CD4-positive, alpha-beta T cell treated with Interleukin-6 at 100 ng/mL for 8 hours (primary cell): Measurements from ENCODE around the gene TMEM247.
"Not testable (repeated sequence)": the region's sequence is repeated elsewhere in the genome, so short reads cannot be mapped to it uniquely, and the experiment has no call there.

Experiments
- DNase-seq: peaks from one replicate; pipeline ENCODE4 v3.0.0-alpha.2; 2020; ENCODE audit warnings: mixed read lengths, low spot score

The TMEM247 gene

DNA sequence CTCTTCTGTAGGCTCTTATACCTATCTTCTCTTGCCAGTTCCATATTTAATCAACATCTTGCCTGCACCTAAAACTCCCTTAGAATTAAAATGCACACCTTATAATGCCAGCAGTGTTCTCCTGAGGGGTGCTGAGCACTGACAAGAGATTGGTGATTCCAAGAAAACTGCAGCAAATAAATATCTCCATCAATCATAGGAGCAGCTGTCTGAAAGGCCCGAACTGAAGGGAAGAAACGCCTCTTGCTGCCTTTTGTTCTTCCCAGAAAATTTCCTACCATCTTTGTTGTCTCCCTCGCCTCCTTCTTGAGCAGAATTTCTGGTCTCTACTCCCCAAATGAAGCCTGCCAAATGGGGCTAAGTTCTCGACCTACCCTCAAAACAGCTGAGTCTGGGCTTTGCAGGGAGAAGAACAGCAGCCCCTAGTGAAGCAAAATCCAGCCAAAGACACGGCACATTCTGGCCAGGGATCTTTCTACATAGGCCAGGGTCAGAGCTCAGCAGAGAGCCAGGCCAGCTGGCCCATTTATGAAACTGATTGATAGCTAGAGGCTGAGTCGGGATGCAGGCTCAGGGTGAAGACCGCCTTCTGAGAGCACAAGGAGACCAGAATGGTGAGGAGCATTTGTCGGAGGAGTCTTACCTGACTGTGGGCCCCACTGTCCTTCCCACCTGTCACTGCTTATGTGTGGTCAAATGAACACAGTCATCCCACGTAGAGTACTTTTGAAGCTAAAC lies 20.4 kb upstream of the TMEM247 start:
- no peak for DNase-seq

DNA sequence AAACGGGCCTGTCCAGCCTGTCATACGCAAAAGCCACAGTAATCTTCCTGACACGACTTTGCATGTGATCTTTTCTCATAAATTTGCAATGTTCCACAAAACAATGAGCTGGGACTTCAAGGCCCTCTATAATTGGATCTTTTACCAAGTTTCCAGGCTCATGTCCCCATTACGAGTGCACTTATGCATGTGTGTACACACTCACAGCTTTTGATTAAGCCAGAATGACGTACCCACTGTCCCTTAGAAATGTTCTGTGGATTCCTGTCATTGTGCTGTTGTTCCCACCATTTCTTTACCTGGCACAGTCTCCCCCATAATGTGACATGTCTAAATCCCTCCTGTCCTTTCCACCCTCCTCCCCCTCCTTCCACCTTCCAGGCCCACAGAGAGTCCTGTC lies 19.7 kb upstream of the TMEM247 start:
- DNase-seq, result no peak

- DNase-seq, result no peak
Measured at GRCh38 chr2:46460241-46460921, 19.0 kb upstream of the TMEM247 start.

- peak; percentile 63 for DNase-seq
Measured at GRCh38 chr2:46461011-46461674, 18.2 kb upstream of the TMEM247 start.

GRCh38 chr2:46461709-46462171 lies 17.6 kb upstream of the TMEM247 start:
- DNase-seq, result no peak

DNA sequence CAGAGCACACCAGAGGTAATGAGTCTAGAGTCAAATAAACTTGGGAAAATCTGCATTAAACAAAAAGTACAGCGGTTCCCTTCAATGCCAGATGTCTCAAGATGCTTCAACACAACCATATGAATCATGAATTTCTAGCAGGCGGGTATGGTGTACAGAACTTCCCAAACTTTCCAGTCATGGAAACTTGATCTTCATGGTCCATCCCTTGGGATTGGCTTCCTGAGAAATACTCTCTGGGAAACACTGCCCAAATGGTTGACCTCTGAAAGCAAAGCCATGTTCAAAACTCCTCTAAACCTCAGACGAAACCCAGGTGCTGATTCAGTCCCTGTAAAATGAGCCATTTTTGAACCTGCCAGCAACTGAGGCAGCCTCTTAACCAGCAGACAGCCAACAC lies 16.4 kb upstream of the TMEM247 start:
- DNase-seq, result no peak

- DNase-seq, result no peak
Measured at GRCh38 chr2:46469116-46469515, 10.2 kb upstream of the TMEM247 start.

DNA sequence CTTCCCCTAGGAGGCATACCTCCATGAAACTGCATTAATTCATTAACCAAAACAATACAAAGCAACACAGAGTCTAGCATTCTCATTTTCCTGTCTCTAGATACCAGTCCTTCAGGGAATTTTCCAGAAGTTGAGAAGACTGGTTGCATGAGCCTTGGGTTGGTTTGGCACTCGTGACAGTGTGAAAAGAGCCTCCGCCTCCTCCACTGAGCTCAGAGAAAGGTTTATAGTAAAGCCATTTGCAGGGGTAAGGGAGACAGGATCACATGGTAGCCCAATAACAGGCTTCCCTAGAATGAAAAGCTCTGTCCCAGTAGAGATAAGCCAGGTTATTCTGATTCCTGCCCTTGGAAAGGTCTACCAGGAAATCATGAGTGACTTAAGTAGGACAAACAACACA lies 9.7 kb upstream of the TMEM247 start:
- DNase-seq, result no peak

DNA sequence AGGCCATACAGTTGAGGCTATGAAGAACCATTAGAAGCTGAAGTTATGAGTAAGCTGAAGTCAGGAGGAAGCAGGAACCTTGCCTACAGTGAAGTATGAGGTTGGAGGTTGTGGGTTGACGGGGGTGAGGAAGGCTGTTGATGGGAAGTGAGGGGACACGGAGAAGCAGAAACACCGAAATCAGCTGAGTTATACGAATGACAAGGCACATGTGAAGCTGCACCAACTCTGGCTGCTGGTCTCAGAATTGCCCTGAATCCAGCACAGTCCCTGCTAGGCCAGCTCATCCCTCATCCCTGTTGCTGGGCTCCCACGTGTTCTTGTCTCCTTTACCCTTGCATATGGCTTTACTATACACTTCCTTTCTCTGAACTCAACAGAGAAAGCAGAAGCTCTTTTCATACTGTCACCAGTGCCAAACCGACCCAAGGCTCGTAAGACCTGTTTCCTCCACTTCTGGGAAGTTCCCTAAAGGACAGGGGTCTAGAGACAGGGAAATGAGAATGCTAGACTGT lies 9.2 kb upstream of the TMEM247 start:
- DNase-seq, result no peak

DNA sequence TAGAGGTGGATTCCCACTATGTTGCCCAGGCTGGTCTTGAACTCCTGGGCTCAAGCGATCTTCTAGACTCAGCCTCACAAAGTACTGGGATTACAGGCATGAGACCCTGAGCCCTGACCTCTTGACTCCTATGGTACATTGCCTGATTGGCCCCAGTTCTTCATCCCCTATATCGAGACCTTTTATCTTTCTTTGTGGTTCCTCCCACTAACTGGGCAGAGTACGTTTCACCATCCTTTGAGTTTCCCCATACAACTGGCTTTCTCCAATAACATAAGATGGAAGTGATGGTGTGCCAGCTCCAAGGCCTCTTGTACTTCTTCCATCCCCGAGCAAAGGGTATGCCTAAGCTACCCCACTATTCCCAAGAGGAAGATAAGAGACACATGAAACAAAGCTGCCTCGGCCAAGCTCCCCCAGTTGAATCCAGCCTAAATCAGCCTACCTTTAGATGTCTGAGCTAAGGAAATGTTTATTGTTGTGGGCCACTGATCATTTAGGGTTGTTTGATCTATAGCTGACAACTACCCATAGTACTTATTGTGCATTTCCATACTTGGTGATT lies 8.3 kb upstream of the TMEM247 start:
- no peak for DNase-seq

DNA sequence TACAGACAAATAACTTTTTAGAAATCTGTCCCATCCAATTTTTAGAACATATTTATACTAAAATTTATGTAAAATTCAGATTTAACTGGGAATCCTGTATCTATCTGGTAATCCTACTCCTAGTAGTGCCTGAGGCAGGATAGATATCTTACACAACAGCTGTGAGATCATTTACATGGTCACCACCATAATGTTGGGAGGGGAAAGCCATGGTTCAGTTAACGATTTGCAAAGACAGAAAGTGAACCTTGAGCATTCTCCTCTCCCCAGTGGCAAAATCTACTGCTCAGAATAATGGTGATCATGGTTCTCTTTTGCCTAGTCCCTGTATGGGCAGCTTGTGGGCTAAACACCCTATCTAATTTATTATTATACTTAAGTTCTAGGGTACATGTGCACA lies 7.7 kb upstream of the TMEM247 start:
- DNase-seq, result no peak

DNA sequence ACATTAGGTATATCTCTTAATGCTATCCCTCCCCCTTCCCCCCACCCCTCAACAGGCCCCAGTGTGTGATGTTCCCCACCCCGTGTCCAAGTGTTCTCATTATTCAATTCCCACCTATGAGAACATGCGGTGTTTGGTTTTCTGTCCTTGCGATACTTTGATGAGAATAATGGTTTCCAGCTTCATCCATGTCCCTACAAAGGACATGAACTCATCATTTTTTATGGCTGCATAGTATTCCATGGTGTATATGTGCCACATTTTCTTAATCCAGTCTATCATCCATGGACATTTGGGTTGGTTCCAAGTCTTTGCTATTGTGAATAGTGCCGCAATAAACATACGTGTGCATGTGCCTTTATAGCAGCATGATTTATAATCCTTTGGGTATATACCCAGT lies 7.2 kb upstream of the TMEM247 start:
- DNase-seq, result not testable (repeated sequence)

DNA sequence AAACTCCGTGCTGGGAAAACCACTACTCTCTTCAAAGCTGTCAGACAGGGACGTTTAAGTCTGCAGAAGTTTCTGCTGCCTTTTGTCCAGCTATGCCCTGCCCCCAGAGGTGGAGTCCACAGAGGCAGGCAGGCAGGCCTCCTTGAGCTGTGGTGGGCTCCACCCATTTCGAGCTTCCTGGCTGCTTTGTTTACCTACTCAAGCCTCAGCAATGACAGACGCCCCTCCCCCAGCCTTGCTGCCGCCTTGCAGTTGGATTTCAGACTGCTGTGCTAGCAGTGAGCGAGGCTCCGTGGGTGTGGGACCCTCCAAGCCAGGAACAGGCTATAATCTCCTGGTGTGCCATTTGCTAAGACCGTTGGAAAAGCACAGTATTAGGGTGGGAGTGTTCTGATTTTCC lies 1.9 kb upstream of the TMEM247 start:
- peak; percentile 6 for DNase-seq

DNA sequence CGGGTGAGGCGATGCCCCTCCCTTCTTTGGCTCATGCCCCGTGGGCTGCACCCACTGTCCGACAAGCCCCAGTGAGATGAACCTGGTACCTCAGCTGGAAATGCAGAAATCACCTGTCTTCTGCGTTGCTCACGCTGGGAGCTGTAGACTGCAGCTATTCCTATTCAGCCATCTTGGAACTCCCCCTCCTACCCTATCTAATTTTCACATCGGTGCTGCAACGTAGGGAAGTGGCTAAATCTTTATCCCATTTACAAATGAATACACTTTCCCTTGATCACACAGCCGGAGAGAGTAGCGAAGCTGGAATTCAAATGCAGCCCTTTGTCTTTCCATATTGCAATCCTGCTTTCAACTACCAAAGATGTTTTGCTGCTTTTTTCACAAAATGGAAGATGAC lies 1.4 kb upstream of the TMEM247 start:
- no peak for DNase-seq

DNA sequence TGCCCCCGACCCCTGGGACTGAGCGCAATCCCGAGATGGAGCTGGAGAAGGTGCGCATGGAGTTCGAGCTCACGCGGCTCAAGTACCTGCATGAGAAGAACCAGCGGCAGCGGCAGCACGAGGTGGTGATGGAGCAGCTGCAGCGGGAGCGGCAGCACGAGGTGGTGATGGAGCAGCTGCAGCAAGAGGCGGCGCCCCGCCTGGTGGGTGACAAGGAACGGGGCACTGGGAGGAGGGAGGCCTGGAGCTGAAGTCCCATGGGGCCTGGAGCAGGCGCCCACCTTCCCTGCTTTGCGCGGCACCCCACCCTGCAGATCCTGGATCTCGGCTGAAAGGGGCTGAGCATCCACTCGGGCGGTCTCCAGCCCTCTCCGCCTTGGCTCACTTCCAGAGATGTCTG lies 1.2 kb downstream of the TMEM247 start:
- DNase-seq, result no peak

- DNase-seq, result no peak
Measured at GRCh38 chr2:46481198-46482193, 2.1 kb downstream of the TMEM247 start.

- no peak for DNase-seq
Measured at GRCh38 chr2:46482490-46482889, 3.1 kb downstream of the TMEM247 start.

DNA sequence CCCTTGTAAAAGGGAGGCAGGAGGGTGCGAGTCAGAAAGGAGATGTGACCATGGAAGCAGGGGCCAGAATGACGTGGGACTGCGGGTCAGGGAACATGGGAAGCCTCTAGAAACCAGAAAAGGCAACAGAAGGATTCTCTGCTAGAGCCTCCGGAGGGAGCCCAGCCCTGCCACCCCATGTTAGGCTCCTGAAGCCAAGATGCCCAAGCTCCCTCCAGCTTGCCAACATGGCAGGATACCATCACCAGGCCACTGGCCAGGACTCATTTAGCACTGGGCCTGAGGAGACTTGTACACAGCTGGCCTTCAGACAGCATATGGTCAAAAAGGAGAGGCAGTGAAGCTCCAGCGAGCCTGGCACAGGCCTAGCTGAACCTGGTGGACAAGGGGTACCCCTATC lies 5.6 kb downstream of the TMEM247 start:
- DNase-seq, result no peak

DNA sequence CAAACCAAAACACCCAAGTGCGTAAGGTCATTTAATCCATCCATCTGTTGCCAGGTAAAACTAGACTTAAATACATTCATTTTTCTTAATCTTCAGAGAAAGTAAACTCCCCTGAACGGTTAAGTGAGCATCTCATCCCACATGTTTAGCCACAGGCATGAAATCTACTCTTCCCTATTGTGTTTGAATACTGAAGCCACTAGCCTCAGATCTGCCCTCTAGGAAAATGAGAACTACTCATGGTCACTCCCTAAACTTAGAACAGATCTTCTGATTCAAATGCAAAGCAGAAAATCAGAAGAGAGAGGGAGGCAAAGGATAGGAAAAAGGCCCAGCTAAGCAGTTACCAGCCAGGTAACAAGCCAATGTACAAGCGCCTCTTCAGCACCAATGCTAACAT lies 7.1 kb downstream of the TMEM247 start:
- no peak for DNase-seq

DNA sequence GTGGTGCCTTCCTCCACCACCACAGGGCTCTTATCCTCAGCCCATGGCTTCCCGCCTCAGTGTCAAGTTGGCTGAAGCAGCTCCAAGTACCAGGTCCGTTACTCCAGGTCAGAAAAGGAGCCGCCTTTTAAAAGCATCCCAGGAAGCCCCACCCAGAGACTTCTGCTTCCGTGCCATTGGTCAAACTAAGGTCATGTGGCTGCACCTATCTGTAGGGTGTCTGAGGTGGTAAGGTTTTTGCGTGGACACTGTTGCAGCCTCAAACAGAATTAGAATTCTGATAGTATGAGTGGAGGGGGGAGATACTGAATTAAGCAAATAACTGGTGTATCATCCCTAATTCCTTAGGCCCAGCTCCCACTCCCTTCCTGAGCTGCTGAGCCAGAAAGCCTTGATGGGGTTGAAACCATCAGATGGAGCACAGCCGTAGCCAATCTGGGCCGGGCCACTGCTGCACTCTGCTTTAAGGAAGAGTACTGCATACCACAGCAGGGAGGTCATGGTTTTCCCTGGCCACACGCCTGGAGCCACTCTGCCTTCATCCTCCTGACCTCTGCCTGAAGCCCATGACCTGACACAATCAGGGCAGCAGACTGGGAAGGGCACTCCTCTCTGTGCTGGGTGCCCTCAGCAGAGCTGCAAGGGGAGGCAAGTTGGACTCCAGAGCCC lies 8.4 kb downstream of the TMEM247 start:
- DNase-seq, result no peak

DNA sequence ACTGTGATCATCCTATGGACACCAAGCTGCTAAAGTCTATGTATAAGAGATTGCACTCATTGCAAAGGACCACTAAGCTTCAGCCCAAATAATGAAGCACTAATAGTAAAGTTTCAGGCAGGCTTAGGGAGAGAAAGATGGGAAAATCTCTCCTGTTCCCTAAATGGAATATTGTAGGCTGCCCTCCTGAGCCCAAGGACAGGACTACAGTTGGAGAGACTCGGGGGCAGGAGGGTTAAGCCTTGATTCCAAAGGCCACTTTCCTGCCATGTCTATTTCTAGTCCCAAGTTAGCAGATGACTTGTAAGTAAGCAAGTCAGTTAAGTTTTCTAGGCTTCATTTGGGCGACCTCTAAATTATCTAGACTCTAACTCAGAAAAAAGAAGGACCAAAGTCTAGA lies 9.0 kb downstream of the TMEM247 start:
- no peak for DNase-seq
